Activated gamma-delta T cell treated with anti-CD3 and anti-CD28 coated beads, Interleukin-2, amount 50 U/mL, for 16 hours (primary cell): ENCODE measurements around the gene PSMA5.

Source experiments
- DNase-seq: peaks from one replicate; pipeline ENCODE4 v3.0.0-alpha.2; 2020; ENCODE audit warnings: low read depth

Gene PSMA5

DNA sequence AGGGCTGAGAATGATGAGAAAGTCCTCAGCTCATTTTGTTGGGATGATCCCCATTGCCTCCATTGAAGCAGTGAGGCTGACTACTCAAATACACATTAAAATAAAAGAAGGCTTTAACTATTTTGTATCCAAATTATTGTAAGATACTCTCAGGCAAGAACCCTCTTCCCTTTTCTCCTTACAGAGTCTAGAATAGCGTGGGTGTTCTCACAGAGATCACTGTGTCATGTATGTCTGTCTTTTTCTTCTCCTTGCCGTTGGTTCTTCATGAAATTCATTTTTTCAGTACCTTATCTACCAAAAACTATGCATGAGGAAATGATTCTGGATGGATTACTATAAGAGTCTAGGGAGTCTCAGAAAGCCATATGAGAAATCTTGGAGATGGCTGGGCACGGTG is 58.6 kb downstream of the PSMA5 start:
- no peak for DNase-seq

DNA sequence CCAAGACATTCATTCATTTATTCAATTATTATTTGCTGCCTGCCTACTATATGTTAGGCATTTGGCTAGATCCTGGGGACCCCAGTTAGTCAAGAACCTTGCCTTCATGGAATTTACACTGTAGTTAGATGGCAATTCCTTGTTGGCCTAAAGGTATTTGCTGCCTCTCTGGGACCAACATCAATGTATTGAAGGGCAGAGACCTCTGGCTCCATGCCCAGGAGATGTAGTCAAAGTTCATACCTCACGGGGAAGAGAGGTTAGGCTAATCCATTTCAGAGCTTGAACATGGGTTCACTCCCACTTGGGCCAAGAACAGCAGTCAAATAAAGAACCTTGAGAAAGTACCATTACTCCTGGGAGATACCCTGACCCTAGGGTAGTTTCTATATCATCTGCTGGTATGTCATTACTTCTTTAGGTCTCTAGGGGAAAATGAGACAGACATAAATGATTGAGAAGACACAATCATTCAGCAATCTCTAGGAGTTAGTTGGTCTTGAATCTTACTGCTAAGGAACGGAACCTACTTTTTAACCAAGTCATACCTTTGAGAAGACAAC is 60.5 kb downstream of the PSMA5 start:
- no peak for DNase-seq

DNA sequence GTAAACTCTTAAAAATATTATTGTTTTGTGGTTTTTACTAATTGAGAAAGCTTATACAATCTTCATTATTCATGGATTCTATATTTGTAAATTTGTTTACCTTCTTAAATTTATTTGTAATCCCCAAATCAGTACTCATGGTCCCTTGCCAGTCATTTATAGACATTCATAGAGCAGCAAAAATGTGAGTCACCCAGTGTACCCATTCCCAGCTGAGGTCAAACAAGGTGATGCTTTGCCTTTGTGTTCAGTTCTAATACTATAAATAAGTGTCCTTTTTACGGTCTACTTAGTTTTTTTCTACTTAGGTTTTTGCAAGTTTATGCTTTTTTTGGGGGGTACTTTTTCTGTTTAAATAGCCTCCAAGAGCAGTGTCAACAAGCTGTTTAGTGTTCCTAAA is 64.6 kb downstream of the PSMA5 start:
- DNase-seq, result no peak

GRCh38 chr1:109361069-109361468 is 65.2 kb downstream of the PSMA5 start:
- no peak for DNase-seq

DNA sequence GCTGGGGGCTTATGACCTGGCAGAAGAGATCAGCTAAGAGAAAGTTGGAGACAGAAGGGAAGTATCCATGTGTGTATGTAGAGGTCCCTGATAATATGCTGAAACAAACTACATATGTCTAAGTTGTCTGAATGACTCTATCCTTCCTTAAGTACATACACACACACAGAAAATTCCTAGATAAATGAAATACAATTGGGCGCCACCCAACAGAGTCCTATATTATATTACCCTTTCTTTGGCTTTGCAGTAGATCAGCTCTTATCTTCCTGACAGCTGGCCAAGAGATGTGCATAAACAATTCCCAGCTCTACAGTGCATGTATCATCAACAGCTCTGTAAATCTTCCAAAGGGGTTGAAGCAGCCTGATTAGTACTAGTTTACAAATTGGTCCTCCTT is 68.6 kb downstream of the PSMA5 start:
- DNase-seq, result no peak

DNA sequence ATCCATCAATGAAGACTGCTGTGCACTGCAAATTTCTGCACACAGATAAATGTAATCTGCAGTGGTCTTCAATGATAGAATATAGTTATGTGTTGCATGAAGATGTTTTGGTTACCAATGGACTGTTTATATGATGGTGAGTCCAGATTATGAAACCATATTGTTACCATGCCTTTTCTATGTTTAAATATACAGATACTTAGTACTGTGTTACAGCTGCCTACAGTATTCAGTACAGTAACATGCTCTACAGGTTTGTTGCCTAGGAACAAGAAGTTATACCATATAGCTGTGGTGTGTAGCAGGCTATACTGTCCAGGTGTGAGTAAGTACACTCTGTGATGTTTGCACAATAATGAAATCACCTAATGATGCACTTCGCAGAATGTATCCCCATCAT is 69.3 kb downstream of the PSMA5 start:
- no peak for DNase-seq

- no peak for DNase-seq
These were observed 69.7 kb downstream of the PSMA5 start for GRCh38 chr1:109356505-109356904.

- DNase-seq, result no peak
These were observed 71.3 kb downstream of the PSMA5 start for GRCh38 chr1:109354929-109355328.

GRCh38 chr1:109351457-109351856 is 74.8 kb downstream of the PSMA5 start:
- no peak for DNase-seq

DNA sequence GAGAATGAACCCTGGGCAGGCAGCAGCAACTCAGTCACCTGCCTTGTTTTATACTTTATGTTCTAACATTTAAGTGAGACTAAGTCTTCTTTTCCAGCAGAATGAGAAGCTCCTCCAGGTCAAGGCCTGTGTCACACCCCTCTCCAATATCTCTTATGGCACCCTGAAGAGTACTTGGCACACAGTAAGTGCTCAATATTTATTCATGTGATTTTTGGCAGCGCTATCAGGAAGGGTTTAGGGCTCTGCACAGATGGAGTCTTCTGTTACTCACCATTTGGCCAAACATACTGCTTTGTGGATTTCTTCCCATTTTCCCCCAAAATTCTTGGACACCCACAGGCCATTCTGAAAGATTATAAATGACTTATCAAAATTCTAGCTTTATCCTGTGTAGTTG is 75.6 kb downstream of the PSMA5 start:
- no peak for DNase-seq

DNA sequence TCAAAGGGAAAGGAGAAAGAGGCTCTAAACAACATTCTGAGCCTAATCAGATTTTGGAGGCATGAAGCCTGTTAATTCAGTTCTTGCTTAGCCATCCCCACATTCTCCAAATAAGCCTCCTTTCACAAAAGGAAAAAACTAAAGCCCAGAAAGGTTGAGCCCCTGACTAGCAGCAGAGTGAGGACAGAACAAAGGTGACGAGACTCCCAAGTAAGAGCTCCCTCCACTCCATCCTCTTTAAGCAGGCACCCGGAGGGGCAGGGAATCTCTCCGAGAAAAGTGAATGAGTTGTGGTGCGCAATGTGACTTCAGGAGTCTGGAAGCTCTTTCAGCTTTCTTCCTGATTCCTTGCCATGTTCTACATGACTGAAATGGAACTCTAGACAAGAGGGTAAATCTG is 76.1 kb downstream of the PSMA5 start:
- no peak for DNase-seq
